ENCODE results near the gene SNRNP70. TPM values are rescaled to one million over a fixed set of nuclear protein-coding genes. Genes with fewer than 3 reads are reported as not detected.
A peak's percentile ranks its signal among the peaks of the same experiment; 100 is the strongest.

Gene SNRNP70
- polyA plus RNA-seq, 3 donors, result 27.4 to 360 (median 40.4) TPM

DNA sequence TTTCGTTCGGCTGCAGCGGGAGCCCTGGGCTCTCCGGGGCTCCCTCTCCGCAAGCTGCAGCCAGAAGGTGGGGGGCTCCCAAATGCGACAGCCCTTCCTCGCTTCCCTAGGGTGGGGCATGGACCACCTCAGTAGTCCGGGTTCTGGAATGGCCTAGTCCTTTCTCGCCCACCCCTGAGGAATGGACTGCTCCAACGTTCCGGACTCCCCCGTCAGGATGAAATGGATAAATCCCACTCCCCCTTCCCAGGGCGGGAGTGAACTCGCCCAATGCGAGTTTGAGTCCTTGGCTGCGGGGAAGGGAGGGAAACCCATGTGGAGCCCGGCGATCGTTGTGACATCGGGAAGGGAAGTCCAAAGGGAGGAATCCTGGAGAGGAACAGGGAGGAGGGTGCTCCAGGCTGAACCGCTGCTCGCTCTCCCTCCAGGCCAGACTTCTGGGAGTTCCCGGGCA lies 64.4 kb downstream of the SNRNP70 start:
- Histone ChIP-seq H3K4me3 (replicated peaks in 1 of 3; ENCODE audit: low read depth in 2 of 3, low read length in 3 of 3) (peak overlapping the region; percentile 40 to 79 (median 59)), H2AFZ (ENCODE audit: insufficient read depth, low read depth, low read length, poor library complexity, severe bottlenecking) (peak overlapping the region; percentile 86)
- TF ChIP-seq, protein P1, sequence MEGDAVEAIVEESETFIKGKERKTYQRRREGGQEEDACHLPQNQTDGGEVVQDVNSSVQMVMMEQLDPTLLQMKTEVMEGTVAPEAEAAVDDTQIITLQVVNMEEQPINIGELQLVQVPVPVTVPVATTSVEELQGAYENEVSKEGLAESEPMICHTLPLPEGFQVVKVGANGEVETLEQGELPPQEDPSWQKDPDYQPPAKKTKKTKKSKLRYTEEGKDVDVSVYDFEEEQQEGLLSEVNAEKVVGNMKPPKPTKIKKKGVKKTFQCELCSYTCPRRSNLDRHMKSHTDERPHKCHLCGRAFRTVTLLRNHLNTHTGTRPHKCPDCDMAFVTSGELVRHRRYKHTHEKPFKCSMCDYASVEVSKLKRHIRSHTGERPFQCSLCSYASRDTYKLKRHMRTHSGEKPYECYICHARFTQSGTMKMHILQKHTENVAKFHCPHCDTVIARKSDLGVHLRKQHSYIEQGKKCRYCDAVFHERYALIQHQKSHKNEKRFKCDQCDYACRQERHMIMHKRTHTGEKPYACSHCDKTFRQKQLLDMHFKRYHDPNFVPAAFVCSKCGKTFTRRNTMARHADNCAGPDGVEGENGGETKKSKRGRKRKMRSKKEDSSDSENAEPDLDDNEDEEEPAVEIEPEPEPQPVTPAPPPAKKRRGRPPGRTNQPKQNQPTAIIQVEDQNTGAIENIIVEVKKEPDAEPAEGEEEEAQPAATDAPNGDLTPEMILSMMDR (IDR thresholded peaks at IDR 0.05), result no peak

GRCh38 chr19:49150106-49150943 lies 65.1 kb downstream of the SNRNP70 start:
- Histone ChIP-seq H3K4me1 (ENCODE audit: control insufficient read depth in 1 of 2, insufficient read depth in 2 of 2, low read length in 2 of 2) (peaks cover 39 to 61% of the 10 kb centered on the region in 2 donors), H3K4me3 (replicated peaks in 1 of 3; ENCODE audit: low read depth in 2 of 3, low read length in 3 of 3) (peak overlapping the region; percentile 40 to 79 (median 59)), H2AFZ (ENCODE audit: insufficient read depth, low read depth, low read length, poor library complexity, severe bottlenecking) (peak overlapping the region; percentile 86), H3K79me2 (ENCODE audit: insufficient read depth, low read length) (no peaks in the 10 kb centered on the region), H3K27ac (ENCODE audit: low read depth in 1 of 2, low read length in 2 of 2) (no peak overlapping the region), H3K27me3 (ENCODE audit: control insufficient read depth in 2 of 2, insufficient read depth in 2 of 2, low read length in 2 of 2) (peaks cover 13 to 58% of the 10 kb centered on the region in 2 donors), H3K36me3 (replicated peaks in 1 of 2; ENCODE audit: control insufficient read depth in 1 of 2, insufficient read depth in 2 of 2, low read length in 2 of 2) (no peaks in the 10 kb centered on the region), H3K9ac (ENCODE audit: insufficient read depth, low read length, poor library complexity, severe bottlenecking) (peak overlapping the region; percentile 45), H3K4me2 (replicated peaks; ENCODE audit: extremely low read depth, low read length, poor library complexity, severe bottlenecking) (peak overlapping the region; percentile 87), H4K20me1 (ENCODE audit: insufficient read depth, low read length) (no peaks in the 10 kb centered on the region), H3K9me3 (replicated peaks in 1 of 2; ENCODE audit: control insufficient read depth in 1 of 2, insufficient read depth in 1 of 2, low read length in 2 of 2) (peaks cover 22 to 30% of the 10 kb centered on the region in 2 donors)
- peaks cover 49% of the 10 kb centered on the region for H3K4me1 Mint-ChIP-seq
- peak overlapping the region; percentile 79 to 93 for H3K4me3 Mint-ChIP-seq
- WGBS (ENCODE audit: insufficient coverage), result 0% methylated on average over 54 of the region's 75 CpGs
- H3K36me3 Mint-ChIP-seq, result peaks cover 3 to 4% of the 10 kb centered on the region in 2 donors
- TF ChIP-seq, protein P1 (IDR thresholded peaks at IDR 0.05), result no peak
- peak overlapping the region in 3 of 7 donors; percentile 20 to 71 (median 63) for H3K27ac Mint-ChIP-seq
- intact Hi-C loops (cut with micrococcal nuclease), result loop anchor here in 1 of 2 donors (5.0 kb wide), 1 partner anchor 57 kb away; no protein-coding TSS in a partner anchor
- DNase-seq, result peak; percentile 39 to 66 (median 57)
- H3K27me3 Mint-ChIP-seq (ENCODE audit: low read depth in 3 of 3), result peaks cover 72 to 89% (median 75%) of the 10 kb centered on the region in 3 donors
- H3K9me3 Mint-ChIP-seq, result peaks cover 14 to 39% (median 28%) of the 10 kb centered on the region in 7 donors

More for the DNA sequence above, 64.4 kb downstream of the SNRNP70 start:
- H3K9ac ChIP-seq (ENCODE audit: insufficient read depth, low read length, poor library complexity, severe bottlenecking), result peak overlapping the region; percentile 45
- H3K27me3 Mint-ChIP-seq (ENCODE audit: low read depth in 3 of 3), result peaks cover 71 to 84% (median 74%) of the 10 kb centered on the region in 3 donors
- peak overlapping the region; percentile 79 to 93 for H3K4me3 Mint-ChIP-seq
- H3K4me2 ChIP-seq (replicated peaks; ENCODE audit: extremely low read depth, low read length, poor library complexity, severe bottlenecking), result peak overlapping the region; percentile 87
- peaks cover 45% of the 10 kb centered on the region for H3K4me1 Mint-ChIP-seq
- no peak for DNase-seq
- no peaks in the 10 kb centered on the region for H3K79me2 ChIP-seq (ENCODE audit: insufficient read depth, low read length)
- no peak overlapping the region for H3K27ac ChIP-seq (ENCODE audit: low read depth in 1 of 2, low read length in 2 of 2)
- intact Hi-C loops (cut with micrococcal nuclease), result loop anchor here (5.0 kb wide), 3 partner anchors 37 to 58 kb away; partner anchors contain the start of gene LIN7B (in 1 of the 2)
- peaks cover 22 to 30% of the 10 kb centered on the region in 2 donors for H3K9me3 ChIP-seq (replicated peaks in 1 of 2; ENCODE audit: control insufficient read depth in 1 of 2, insufficient read depth in 1 of 2, low read length in 2 of 2)
- peak overlapping the region in 2 of 7 donors; percentile 20 to 25 for H3K27ac Mint-ChIP-seq
- H3K4me1 ChIP-seq (ENCODE audit: control insufficient read depth in 1 of 2, insufficient read depth in 2 of 2, low read length in 2 of 2), result peaks cover 39 to 54% of the 10 kb centered on the region in 2 donors
- peaks cover 14 to 39% (median 28%) of the 10 kb centered on the region in 7 donors for H3K9me3 Mint-ChIP-seq
- H3K36me3 Mint-ChIP-seq, result peaks cover 3 to 4% of the 10 kb centered on the region in 2 donors
- under 1% methylated on average over 15 of the region's 23 CpGs for WGBS (ENCODE audit: insufficient coverage)
- H4K20me1 ChIP-seq (ENCODE audit: insufficient read depth, low read length), result no peaks in the 10 kb centered on the region
- H3K36me3 ChIP-seq (replicated peaks in 1 of 2; ENCODE audit: control insufficient read depth in 1 of 2, insufficient read depth in 2 of 2, low read length in 2 of 2), result no peaks in the 10 kb centered on the region
- H3K27me3 ChIP-seq (ENCODE audit: control insufficient read depth in 2 of 2, insufficient read depth in 2 of 2, low read length in 2 of 2), result peaks cover 13 to 55% of the 10 kb centered on the region in 2 donors

Data from CD14-positive monocyte (primary cell).